HG03039 (cell line): ENCODE data around the gene UNC80.

Source experiments
- ATAC-seq: cut with Tn5 transposase; IDR thresholded peaks from one replicate; pipeline ENCODE4 v1.9.1; 2021; ENCODE audit warnings: mild to moderate bottlenecking, moderate library complexity; ENCODE audit not compliant: unreplicated experiment

The UNC80 gene

DNA sequence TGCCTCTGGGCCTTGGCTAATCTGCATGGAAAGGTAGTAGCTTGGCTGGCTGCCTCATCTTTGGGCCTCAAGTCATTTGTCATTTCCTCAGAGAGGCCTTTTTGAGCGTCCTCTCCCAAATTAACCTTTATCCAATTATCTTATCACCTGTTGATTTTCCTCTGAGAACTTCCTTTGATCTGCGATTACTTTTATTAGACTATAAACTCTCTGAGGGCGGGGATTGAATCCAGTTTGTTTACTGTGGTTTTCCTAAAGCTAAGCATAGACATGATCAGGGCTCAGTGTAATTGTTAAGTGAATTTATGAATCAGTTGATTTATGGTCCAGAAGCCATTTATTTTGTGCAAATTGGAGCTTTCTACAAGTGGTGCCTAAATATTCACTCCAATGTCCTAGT is 238.3 kb downstream of the UNC80 start:
- no peak for ATAC-seq

DNA sequence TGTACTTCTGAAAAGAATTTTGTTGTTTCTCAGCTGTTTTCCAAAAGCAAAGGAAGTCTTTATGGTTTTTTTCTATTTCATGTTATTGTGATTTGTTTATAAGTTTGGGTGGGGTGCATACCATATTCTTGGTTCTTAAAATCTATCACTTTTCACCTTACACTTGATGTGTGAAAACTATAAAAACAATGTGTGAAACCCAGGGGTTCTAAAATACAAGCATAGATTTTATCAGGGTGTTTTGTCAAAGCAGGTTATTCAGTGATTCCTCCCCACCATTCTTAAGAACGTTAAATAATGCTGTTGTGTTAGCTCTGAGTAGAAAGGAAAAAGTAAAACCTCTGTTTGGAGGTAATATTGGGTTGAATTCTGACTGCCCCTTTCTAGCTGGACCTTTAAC is 248.5 kb downstream of the UNC80 start:
- ATAC-seq: no peak

DNA sequence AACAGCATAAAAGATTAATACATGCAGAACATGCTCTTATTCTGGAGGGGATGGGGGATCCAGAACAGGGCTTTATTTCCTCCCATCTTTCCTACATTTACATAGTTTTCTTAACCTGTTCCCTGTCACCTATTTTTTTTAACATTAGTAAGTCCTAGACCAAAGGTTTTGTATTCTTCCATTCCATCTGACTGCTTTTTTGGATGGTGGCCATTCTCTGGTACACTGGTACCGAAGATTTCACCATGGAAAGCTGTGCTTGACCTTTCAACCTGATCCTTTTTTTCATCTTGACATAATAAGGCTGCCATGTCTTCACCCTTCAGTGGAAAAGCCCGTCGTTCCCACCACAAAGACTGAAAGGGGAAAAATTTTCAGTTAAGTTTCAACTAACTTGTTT is 251.2 kb downstream of the UNC80 start:
- ATAC-seq: no peak

DNA sequence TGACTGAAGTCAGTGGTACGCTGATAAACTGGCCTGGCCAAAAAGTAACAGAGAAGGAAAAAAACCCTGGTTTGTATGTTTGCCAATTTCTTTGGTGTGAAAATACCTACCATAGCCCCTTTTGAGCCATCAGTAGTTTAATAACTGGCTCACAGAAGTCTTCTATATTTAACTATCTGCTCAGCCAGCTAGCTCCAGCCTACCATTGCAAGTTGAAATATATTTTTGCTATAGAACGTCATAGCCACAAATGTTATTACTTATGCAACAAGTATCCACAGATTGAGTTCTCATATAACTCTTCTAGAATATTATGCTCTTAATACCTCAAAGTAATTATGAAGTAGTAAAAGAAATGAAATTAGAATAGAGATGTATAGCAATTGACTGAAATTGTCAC is 256.0 kb downstream of the UNC80 start:
- ATAC-seq: no peak

DNA sequence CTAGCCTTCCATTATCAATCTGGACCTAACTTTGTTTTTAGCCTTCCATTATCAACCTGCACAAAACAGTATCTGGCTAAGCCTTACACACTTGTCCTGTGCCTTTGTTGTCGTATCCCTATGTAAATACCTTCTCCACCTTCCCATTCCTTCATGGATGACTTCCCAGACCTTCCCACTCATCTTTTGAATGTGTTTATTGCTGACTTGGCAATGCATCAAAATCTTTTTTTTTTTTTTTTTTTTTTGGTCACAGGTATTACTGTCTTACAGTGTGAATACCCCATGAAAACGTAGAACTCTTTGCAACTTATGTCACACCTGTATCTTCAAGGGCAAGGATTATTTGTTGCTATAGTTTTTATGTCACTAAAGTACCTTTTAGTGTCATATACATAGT is 256.5 kb downstream of the UNC80 start:
- no peak for ATAC-seq

DNA sequence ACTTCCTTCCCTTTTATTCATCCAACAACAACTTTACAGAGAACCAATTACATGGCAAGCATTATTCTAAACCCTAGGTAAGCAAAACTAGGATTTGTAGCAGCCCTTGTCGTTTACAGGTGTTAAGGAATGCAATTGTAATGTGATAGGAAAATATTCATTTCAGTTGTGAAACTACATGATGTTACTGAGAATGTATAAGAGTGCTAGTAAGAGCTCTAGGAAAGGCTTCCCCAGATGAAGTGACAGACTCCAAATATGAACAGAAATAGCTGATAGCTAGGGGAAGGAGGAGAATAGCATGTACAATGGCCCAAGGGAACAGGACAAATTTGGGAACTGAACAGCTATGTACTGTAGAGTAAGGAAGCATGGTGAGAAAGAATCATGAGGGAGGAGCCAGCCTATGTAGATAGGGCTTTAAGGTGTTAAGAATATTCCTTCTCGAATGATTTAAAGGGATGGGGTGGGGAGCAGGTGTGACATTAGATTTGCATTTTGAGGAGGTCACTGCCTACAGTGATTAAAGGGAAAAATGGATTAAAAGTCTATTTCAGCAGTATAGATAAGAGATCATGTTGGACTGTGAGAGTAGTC is 262.6 kb downstream of the UNC80 start:
- no peak for ATAC-seq

DNA sequence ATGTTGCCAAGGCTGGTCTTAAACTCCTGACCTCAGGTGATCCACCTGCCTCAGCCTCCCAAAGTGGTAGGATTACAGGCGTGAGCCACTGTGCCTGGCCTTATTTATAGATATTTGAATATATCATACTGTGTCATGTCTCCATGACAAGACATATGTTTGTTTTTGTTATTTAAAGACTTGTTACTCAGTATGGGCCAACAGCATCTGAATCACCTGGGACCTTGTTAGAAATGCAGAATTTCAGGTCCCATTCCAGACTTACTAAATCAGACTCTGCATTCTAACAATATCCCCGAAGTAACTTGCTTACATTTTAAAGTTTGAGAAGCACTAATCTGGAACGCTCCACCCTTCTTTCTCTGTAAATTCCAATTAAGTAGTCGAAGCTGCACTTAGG is 264.0 kb downstream of the UNC80 start:
- no peak for ATAC-seq

DNA sequence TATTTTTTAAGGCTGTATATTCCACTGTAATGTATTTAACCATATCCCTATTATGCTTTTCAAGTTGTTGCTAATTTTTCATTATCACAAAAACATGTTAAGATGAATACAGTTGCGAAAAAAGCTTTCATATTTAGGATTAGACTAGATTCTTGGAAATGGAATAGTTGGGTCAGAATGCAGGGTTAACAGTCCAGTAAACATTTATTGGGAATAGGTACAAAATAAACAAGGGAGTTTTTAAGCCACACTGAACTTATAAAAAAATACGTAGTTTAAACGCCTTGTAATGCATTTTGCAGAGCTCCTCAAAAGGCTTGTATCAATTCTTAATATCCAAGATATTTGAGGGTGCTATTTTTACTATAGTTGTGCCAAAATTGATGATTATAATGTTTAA is 266.4 kb downstream of the UNC80 start:
- ATAC-seq: no peak

DNA sequence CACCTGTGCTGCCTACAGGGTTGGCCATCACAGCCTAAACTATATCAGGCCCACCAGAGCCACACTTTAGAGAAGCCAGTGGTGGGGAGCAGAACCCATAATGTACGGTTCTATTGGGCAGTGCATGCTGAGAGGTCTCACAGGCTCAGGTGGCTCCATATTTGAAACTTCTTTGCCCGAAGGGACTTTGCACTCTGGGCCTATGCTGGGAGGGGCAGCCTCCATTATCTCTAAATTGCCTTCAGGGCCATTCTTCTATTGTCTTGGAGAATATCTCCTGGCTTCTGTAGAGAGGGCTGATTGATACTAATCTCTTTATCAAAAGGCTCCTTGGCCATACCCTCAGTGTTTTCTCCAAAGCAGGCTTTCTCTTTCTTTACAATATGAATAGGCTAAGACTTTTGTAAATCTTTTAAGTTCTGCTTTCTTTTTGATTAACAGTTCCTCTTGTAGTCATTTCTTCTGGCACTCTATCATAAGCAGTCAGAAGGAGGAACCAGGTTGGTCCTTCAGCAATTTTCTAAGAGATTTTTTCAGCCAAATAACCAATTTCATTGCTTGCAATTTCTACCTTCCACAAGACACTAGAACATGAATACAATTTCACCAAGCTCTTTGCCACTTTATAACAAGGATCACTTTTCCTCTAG is 275.3 kb downstream of the UNC80 start:
- ATAC-seq: no peak
